HG03159 (cell line): ENCODE data around the gene SEC14L5.

Experiments
- ATAC-seq: cut with Tn5 transposase; IDR thresholded peaks from one replicate; pipeline ENCODE4 v1.9.1; 2021; ENCODE audit warnings: mild to moderate bottlenecking, moderate library complexity; ENCODE audit not compliant: unreplicated experiment

SEC14L5 gene

DNA sequence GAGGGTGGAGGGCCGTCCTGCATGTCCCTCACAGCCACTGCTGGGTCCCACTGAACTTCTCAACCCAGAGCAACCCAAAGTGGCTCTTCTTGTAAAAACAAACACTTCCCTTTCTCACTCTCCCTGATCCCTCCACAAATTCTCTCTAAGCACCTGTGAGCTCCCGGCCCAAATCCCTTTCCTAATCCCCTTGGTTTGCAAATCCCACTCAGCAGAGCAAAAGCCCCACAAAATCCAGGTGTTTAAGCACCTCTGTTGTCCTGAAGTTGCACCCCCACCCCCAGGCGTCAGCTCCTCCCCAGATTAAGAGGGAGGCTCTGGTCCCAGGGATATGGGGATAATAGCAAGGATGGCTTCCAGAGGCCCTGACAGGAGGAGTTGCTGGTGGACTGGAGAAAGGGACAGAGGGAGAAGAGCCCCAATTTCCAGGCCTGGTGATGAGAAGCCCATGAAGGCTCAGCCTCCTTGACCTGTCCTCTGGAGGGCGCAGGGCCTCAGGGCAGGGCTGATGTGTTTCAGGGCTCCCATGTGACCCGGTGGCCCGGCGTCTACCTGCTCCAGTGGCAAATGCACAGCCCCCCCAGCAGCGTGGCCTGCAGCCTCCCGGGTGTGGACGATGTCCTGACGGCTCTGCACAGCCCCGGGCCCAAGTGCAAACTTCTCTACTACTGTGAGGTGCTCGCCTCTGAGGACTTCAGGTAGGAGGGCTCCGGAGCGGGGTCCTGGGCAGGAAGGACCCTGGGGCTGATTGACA, 52.6 kb downstream of the SEC14L5 start:
- no peak for ATAC-seq

DNA sequence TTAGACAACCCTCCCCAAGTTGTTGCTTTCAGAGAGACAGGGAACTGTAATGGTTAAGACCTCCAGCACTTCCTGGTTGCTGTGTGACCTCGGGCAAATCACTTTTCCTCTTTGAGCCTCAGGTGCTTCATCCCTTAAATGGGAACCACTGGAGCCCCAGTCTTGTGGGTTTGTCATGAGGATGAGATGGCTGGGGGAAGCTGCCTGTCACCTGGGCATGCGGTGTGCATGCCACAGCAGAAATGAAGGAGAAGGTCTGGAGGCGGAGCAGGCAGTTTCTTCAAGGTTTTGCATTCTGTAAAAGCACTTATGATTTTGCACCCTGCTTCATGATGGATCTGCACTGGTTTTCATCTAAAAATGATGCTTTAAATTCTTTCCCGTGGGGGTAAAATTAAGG, 53.5 kb downstream of the SEC14L5 start:
- ATAC-seq = no peak

DNA sequence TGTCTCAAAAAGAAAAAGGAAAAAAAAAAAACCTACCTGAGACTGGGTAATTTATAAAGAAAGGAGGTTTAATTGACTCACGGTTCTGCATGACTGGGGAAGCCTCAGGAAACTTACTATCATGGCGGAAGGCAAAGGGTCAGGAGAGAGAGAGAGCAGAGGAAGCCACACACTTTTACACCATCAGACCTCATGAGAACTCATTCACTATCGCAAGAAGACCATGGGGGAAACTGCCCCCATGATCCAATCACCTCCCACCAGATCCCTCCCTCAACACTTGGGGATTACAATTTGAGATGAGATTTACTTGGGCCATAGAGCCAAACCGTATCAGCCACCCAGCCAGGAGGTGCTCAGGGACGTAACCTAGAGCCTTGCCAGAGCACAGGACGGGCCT, 54.8 kb downstream of the SEC14L5 start:
- ATAC-seq = no peak

DNA sequence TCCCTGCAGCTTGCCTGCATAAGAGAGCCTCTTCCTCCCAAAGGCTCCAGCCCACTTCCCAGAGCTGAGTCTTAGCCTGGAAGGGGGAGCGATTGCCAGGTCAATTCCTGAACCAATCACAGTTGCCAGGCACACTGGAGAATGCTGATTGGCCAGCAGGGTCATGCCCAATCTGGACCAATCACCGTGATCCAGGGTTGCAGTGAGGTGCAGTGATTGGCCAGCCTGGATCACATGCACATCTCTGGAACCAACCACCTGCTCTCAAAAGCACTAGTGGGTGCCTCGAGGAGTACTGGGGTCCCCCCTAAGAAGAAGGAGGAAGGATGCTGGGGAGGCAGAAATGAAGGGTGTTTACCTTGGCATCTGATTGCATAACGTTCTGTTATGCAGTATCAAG, 57.2 kb downstream of the SEC14L5 start:
- ATAC-seq = no peak

DNA sequence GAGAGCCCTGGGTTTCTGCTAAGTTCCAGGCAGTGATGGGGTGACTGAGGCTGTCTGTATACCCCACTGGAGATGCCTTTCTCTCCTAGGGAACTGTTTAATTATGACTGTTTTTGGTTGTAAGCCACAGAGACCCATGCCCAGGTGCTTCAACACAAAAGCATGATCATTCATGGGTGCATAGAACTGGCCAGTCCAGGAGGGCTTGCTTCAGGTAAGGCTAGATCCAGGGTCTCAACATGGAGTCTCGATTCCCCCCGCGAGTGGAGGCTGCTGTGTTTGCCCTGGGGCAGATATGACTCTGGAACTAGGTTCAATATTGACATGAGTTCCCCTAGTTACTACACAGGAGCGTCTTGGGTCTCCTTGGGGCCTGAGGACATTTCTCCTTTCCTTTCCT, 57.8 kb downstream of the SEC14L5 start:
- no peak for ATAC-seq

DNA sequence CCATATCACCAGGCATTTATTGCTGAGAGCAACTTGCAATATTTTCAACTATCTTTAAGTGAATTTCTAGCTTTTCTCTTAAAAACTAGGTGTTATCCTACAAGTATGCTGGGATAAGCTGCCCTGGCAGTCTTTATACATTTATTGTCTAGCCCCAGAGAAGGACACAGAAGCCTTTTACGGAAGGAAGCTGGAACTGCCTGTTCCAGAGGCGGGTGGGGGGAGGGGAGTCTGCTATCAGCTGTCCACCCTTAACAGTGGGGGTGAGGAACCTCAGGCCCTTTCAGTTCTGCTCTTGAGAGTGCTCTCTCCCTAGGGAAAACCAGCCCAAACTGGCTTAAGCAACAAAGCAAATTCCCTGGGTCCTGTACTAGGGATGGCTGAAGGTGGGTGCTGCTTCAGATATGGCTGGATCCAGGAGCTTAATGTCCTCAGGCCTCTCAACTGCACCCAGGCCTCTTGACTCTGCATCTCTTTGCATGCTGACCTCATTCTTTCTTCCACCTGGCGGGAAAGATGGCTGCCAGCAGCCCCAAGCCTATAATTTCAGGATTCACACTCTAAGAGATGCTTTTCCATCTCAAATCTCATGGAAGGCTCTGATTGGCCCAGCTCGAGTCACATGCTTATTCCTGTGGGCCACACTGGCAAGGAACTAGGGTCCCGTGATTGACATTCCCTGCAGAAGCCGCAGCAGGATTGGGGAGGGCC, 59.0 kb downstream of the SEC14L5 start:
- ATAC-seq = no peak

DNA sequence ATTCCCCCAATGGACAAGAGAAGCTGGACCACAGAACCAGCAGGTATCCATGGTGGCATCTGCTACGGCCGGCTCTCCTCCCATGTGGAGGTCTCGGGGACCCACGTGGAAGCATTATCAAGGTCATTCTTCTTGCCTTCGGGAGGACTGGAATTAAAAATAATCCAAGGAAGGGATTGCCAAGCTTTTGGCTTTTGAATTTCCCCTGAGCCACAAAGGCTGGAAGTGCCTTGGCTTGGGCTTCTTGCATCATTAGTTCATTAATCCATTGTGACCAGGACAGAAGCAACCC, 59.5 kb downstream of the SEC14L5 start:
- ATAC-seq = no peak

DNA sequence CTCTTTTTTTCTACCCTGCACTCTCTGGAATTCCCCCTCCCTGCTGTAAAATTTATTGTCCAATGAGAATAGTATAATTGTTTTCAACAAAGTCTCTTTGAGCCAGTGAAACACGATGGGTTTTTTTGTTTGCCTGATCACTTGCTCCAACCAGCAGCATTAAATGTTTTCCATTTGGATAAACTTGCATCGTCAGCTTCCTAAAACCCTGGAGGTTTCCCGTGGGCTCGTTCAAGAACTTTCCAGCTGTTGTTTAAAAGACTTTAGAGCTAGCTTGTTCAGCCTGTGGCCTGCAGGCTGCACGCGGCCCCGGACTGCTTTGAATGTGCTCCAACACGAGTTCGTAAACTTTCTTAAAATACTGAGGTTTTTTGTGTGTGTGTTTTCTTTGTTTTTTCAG, 60.7 kb downstream of the SEC14L5 start:
- ATAC-seq = no peak

DNA sequence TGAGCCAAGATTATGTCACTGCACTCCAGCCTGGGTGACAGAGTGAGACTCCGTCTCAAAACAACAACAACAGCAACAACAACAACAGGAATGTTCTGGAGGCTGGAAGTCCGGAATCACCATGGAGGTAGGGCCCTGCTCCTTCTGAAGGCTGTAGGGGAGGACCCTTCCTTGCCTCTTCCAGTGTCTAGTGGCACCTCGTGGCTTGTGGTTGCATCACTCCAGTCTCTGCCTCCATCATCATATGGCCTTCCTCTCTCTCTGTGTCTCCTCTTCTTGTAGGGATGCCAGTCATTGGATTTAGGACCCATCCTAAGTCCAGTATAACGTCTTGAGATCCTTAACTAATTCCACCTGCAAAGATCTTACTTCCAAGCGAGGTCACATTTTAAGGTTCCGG, 61.6 kb downstream of the SEC14L5 start:
- no peak for ATAC-seq

DNA sequence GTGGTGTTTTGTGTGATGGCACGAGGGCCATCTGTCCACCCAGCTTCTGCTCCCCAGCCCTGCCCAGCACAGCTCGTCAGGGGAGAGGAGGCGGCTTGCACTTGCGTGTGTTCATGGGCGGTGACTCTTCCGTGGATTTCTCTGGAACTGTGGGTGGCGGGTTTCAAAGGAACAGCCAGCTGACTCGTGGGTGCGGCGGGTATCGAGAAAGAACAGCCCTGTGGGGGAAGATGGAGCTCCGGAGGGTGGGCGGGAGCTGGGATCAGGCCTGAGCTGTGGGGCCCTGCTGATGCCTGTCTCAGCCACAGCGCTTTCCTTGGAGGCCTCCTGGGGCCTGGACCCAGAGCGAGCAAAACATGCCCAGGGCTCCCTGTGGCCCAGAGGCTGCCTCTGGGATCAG, 62.4 kb downstream of the SEC14L5 start:
- no peak for ATAC-seq

DNA sequence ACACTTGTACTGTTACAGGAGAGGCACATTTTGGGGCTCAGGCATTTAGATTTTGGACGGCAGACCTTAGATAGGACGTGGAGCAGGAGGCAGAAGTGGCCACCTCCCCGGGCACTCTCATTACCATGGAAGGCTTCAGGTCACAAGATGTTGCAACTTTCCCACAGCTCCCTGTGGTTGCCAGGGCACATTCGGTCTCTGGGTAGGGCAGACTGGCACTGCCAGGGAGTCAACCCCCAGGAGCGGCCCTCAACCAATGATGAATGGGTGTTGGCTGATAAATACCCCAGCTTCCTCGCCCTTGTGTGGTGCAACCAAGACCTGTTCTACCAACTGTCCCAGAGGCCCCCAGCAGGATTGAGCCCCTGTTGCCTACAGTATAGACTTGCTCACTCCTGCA, 64.4 kb downstream of the SEC14L5 start:
- ATAC-seq = no peak

DNA sequence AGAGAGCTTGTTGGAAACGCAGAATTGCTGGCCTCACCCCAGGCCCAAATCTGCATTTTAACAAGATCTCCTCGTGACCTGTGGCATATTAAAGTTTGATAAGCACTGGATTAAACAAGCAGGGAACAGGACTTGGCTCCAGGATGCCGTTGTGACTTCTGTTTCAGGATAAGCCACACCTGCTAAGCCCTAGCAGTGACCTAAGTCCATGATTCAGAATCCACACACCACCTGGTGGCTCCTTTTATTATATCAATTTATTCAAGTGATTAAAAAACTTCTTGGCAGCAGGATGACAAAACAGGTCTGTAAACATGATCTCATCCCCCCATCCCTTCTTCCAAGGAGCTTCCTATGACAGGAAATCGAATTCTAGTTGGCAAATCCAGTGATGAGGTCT, 66.5 kb downstream of the SEC14L5 start:
- ATAC-seq = no peak

DNA sequence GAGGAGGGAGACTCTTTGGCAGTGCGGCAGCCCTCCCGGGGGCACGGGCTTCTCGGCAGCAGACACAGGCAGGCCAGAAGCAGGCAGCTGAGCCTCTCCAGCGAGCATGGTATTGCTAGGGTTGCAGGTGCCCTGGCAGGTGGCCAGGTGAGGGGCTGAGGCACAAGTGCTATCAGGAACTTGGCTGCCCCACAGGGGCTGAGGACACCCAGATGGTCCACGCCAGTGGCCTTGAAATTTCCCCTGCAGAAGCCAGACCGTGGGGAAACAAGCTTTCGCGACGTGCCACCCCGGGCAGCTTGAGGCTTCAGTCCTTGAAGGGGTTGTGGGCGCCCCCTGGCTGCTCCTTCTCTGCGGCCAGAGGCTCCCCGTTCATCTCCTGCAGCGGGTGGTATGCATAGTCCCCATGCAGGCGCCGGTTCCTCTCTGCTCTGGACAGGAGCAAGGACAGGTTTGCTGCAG, 67.1 kb downstream of the SEC14L5 start:
- ATAC-seq = no peak

DNA sequence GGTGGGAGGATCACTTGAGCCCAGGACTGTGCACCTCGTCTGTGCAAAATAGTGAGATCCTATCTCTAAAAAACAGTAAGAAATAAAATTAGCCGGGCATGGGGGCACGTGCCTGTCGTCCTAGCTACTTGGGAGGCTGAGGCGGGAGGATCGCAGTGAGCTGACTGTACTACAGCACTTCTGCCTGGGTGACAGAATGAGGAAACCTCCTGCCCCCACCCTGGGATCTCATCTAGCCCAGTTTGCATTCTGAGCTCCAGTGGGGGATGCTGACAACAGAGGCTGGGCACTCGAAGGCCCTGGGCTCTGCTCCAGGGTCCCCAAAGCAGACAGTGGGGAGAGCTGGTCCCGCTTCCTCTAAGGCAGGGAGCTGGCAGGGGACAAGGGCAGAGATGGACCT, 68.5 kb downstream of the SEC14L5 start:
- ATAC-seq = no peak

DNA sequence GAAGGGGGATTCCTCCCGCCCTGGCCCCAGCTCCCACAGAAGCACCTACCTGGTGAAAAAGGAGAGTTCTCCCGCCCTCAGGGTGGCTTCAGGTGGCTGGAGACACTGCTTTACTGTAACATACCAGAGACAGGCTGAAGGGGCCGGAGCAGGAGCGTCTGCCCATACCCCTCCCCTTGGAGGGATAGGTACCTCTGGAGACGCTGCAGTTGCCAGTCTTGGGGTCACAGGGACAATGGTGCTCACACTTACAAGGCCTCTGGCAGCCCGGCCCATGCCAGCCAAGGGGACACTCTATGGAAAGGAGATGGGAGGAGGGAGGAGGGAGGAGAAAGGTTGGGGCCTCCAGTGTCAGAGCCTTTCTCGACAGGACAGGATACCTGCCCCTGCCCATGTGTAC, 69.0 kb downstream of the SEC14L5 start:
- ATAC-seq = no peak

DNA sequence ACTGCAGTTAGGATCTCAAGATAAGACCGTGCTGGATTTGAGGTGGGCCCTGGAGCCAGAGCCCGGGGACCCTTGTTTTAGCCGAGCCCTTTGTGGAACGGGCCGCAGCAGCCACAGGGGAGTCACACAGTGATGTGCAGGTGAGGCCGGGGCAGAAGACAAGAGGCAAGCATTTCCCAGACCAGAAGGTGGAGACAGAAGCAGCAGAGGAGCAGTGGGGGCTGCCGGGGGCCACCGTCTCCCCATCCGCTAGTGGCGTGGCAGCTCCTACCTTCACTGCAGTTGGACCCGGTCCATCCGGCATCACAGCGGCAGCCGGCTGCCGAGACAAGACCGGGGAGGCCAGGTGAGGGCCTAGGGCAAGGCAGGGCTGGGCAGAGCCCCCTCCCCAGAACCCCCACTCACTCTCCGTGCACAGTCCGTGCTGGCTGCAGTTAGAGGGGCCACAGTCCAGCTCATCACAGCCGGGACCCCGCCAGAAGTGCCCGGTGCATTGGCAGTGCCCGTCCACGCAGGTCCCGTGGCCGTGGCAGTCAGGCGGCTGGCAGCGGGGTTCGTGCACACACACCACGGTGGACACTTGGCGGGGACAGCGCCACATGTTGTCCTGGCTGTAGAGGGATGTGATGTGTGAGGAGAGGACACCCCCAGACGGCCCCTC, 69.6 kb downstream of the SEC14L5 start:
- ATAC-seq = no peak

DNA sequence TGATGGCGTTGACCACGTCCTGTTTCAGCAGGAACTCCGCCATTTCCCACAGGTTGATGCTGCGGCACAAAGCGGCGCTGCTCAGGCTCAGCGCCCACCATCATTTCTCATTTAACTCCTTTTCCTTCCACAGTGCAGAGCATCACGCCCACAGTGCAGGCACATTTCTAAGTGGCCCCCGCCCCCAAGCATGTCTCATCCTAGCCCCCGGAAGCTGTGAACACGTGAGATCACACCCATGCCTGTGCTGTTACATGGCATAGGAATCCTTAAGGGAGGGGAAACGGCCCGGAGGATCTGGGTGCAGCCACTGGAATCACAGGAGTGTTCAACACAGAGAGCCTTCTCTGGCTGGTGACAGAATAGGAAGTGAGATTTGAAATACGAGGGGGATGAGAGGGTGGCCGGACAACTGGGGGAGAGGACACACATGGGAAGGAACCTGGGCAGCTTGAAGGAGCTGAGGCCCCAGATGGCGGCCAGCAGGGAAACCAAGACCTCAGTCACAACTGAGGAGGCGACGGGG, 70.9 kb downstream of the SEC14L5 start:
- no peak for ATAC-seq

DNA sequence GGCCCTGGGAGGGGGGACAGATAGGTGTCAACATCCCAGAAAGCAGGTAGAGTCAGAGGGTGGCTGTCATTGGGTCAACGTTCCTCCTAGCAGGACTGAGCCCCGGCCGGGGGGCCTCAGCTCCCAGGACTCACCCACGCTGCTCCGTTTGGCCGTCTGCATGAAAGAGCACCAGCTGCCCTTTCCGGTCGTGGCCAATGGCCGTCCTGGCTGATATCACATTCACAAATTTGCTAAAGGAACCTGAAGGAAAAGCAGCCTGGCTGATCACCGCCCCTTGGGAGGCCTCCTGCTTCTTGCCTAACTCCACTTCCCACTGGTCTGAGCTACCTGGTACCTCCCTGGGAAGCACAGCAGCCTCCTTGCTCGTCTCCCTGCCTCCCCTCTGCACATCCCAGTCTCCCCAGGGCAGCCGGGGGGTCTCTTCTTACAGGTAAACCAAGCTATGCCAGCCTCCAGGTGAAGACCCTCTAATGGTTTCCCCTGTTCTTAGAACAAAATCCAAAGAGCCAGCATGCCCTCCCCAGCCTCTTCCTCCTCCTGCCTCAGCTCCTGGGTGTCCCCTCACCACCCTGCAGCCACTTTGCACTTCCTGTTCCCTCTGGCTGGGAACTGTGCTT, 72.2 kb downstream of the SEC14L5 start:
- ATAC-seq = no peak

DNA sequence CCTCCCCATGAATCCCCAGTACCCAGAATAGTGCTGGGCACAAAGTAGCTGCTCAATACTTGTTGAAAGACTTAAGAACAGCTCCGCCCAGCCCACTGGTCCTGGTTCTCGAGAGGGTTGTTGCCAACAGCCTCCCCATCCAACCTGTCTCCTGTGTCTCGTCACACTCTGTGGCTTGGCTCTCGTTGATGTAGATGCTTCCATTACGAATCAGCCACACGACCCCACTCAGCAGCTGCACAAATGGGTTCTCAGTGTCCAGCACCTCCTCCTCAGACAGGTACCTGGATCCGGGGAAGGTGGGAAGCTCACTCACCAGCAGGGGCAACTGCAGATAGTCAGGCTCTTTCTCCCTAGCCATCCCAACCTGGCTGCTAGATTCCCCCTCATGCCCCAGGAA, 73.5 kb downstream of the SEC14L5 start:
- ATAC-seq = no peak

DNA sequence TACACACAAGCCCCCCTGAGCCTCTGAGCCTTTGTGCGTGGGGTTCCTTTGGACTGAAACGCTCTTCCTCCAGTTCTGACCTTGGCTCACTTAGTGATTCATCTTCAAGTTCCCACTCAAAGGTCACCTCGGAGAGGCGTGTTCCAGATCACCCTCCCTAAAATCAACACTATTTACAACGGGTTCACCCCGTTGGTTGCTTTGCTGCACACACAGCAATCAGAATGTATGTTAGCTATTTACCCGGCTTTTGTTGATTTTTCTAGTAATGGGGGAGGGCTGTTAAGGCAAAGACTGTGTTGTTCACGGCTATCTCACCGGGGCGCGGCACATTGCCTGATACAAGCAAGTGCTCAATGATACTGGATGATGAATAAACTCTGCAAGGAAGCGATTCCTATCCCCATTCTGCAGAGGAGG, 74.6 kb downstream of the SEC14L5 start:
- ATAC-seq = no peak
